Inflammatory macrophage (primary cell): ENCODE data around the gene HEXIM2.
A peak's percentile ranks its signal among the peaks of the same experiment; 100 is the strongest.

Experiments
- DNase-seq, 2 donors: peaks; one replicate each; pipeline ENCODE4 v3.0.0-alpha.2; 2020 to 2022

Gene HEXIM2

DNA sequence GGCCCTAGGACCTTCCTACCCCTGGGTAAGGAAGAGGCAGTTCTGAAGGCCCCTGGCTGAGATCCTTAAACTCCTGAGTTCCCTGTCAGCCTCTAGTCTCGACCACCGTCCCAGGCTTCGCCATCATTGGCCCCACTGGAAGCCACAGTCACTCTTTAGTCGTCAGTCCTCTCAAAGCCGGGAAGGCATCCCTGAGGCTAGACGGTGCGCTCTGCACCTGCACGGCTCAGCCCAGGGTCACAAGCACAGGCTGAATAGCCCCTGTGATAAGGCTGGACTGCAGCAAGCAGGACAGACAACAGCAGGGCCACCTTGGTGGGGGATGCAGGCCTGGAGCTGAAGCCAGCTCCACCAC lies 16.7 kb upstream of the HEXIM2 start:
- no peak for DNase-seq

DNA sequence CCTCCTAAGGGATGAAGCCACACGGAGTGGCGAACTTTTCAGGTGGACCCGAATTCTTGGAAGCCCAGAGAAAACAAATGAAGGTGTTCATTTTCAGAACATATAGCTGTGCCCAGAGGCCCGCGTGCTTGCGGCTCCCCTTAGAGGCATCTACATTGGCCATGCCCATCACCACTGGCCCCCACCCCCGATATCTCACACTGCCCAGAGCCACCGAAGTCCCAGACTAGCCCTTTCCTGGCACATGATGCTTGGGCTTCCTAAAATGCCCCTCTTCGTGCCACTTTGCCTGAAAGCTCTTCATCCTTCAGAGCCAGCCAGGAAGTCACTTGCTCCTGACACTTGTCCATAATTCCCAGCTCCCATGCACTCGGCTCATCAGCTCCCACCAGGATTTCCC lies 15.5 kb upstream of the HEXIM2 start:
- DNase-seq: no peak

DNA sequence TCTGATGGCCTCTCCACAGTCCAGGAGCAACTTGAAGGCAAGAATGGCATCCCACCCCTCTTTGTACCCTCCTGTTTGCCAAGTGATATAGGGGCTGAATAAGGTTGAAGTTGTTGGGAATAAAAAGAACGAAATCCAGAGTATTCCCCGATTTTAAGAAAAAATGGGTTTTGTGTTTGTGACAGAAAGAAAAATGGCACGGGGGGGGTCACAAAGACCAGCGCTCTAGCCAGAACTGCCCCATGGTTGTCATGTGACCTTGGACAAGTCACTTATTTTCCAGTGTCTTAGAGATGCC lies 15.1 kb upstream of the HEXIM2 start:
- DNase-seq: no peak

DNA sequence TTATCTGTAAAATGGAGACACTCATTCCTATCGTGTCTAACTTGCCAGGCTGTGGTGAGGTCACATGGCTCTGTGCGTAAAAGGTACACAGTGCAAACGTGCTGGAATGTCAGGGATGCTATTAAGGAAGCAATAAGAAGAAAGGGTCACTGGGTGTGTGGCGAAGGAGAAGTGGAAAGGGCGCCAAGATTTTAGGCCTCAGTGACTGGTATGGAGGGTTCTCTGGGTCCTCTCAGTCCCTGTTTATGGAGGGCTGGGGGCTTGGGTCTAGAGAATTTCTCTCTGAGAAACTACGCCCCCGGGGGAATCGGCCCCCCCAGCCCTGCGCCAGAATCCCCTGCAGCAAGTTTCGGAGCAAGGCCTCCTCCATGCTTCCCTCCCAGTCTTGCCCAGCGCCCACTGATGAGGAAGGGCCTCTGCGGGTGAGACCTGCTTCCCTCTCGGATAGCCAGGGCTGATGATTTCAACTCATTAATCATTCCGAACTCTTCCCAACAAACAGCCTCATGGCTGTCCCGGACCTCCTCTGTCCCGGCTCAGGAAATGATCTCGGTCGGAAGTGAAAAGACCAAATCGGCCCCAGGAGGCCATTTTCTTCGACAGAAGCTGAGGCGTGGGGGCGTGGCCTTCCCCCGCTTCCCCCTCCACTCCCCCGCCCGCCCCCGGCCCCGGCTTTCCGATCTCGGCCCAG lies 14.6 kb upstream of the HEXIM2 start:
- DNase-seq: peak; percentile 64 to 65

DNA sequence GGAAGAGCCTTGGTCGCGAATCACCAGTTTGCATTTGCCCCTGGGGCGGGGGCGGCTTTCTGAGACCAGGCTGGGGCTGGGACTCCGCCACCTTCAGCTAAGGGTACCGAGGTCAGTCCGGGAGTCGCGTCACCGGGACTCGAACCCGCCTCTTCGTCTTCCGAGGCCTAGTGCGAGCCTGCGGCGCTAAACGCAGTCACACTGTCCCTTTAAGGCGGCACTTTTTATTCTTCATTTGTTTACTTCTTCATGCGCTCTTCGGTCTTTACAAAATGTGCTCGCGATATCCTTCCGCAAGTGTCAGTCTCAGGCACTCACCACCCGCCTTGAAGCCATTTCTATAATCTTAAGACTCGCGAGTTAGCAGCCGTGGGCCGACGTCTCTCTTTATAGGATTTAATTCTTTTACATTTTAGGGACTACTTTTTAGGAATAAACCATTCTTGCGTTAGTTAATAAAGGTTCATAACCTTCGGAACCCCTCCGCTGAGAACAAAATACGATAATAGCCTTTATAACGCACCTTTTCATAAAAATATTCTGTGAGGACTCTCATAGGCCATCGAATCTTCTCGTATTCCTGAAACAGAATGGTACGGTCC lies 14.0 kb upstream of the HEXIM2 start:
- peak; percentile 86 to 91 for DNase-seq

DNA sequence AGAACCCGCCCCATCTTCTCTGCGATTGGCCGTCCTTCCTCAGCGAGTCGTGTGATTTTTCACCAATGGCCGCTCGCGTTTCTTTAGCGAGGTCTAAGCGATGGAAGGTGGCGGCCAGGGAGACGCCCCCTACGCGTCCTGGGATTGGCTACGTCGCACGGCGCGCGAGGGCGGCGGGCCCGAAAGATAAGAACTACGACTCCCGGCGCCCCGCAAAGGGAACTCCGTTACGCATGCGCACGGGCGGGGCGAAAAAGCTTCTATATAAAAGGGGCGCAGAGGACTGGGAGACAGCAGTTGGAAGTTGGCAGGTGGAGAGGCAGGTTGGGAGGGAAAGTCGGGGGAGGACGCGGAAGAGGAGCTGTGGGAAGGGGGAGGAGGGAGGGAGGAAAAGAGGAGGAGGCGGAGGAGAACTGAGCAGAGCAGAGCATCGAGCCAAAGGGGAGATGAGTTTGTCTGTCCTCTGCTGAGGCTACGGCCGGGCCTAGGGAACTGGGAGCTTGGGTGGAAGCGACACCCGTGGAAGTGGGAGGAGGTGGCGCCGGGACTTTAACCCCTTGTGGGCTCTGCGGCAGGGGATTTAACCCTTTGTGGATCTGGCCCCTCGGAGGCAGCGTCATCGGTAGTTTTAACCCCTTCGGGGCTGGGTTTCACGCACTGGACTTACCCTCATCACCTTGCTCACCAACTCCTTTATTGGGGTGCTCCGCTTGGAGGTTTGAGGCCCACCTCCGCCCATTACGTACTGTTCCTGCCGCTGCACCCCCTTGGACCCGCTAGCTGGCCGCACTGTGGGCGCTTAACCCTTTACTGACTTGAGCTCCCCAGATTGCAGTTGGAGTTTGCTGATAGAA lies 13.3 kb upstream of the HEXIM2 start, which contains the start of gene HEXIM1:
Gene HEXIM1 (plus strand): TSS at position 293 of the 854 bp plus-strand sequence. CDS start 716 bp downstream, outside the sequence.
- peak; percentile 100 for DNase-seq

DNA sequence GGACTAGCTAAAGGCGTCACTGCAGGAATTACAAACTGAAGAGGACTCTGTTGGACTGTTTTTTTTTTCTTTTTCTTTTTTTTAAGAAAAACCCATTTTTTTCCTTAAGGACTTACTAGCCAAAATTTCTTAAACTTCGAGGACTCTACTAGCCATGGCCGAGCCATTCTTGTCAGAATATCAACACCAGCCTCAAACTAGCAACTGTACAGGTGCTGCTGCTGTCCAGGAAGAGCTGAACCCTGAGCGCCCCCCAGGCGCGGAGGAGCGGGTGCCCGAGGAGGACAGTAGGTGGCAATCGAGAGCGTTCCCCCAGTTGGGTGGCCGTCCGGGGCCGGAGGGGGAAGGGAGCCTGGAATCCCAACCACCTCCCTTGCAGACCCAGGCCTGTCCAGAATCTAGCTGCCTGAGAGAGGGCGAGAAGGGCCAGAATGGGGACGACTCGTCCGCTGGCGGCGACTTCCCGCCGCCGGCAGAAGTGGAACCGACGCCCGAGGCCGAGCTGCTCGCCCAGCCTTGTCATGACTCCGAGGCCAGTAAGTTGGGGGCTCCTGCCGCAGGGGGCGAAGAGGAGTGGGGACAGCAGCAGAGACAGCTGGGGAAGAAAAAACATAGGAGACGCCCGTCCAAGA lies 12.5 kb upstream of the HEXIM2 start:
- DNase-seq: peak; percentile 69 to 73

DNA sequence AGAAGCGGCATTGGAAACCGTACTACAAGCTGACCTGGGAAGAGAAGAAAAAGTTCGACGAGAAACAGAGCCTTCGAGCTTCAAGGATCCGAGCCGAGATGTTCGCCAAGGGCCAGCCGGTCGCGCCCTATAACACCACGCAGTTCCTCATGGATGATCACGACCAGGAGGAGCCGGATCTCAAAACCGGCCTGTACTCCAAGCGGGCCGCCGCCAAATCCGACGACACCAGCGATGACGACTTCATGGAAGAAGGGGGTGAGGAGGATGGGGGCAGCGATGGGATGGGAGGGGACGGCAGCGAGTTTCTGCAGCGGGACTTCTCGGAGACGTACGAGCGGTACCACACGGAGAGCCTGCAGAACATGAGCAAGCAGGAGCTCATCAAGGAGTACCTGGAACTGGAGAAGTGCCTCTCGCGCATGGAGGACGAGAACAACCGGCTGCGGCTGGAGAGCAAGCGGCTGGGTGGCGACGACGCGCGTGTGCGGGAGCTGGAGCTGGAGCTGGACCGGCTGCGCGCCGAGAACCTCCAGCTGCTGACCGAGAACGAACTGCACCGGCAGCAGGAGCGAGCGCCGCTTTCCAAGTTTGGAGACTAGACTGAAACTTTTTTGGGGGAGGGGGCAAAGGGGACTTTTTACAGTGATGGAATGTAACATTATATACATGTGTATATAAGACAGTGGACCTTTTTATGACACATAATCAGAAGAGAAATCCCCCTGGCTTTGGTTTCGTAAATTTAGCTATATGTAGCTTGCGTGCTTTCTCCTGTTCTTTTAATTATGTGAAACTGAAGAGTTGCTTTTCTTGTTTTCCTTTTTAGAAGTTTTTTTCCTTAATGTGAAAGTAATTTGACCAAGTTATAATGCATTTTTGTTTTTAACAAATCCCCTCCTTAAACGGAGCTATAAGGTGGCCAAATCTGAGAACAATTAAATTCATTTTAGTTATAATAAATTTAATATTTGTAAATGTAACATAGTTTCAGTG lies 11.7 kb upstream of the HEXIM2 start:
- DNase-seq: peak; percentile 48 to 65

DNA sequence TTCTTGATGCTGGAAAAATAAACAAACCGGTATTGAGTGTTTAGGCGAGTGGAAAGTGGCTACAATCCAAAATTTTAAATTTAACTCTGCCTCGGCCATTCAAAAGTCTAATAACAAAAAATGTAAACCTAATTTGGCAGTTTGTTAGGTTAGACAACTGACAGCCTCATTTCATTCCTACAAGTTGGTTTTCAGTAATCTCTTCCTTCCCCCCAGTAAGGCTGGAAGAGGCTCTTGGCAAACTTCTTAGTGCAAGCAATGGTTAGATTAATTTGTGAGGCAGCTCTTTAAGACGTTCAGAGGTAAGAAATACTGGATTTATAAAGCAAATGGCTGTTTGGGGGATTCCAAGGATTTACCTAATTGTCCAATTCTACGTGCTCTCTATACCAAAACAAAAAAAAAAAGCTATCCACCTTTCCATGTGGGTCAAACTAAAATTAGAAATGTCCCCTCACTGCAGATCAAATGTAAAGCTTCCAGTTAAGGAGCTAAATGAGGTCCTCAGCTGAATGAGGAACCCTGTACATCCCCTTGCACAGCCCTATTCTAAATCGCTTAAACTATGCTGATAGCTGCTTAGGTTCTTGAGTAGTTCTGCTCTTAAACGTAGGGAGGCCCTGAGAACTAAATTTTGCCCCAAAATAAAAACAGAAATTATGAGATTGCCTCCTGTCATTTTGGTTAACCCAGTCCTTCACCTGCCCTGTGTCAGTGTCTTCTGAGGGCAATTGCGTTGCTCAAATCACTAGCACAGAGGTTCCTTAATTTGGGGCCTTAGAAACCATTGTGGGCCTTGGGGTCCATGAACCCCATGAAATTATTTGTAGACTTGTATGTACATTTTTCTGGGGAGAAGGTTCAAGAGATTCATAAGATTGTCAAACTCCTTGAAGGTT lies 10.5 kb upstream of the HEXIM2 start:
- peak; percentile 33 to 40 for DNase-seq

DNA sequence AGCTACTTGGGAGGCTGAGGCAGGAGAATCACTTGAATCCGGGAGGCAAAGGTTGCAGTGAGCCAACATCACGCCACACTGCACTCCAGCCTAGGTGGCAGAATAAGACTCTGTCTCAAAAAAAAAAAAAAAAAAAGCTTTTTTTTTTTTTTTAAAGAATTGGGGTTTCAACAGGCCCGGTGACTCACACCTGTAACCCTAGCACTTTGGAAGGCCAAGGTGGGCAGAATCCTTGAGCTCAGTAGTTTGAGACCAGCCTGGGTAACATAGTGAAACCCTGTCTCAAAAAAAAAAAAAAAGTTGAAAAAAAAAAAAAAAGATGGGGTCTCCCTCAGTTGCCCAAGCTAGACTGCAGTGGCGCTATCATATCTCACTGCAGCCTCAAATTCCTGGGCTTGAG lies 6.6 kb upstream of the HEXIM2 start:
- DNase-seq: no peak

DNA sequence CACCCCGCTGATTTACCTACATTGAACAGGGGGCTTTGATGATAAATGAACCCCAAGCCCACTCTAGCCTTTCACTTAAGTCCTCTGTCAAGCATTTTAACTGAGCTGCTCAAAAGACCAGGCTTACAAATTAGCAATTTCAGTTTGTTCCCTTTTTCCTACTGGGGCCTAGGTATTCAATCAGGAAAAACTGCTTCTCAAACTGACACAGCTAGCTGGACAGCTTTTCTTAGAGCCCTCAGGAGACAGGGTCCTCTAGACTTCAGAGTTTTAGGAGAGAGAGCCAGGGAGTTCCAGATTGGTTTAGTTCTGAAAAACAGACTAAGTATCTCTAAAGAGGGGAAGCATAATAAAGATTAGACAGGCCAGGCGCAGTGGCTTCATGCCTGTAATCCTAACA lies 6.2 kb upstream of the HEXIM2 start:
- DNase-seq: no peak

DNA sequence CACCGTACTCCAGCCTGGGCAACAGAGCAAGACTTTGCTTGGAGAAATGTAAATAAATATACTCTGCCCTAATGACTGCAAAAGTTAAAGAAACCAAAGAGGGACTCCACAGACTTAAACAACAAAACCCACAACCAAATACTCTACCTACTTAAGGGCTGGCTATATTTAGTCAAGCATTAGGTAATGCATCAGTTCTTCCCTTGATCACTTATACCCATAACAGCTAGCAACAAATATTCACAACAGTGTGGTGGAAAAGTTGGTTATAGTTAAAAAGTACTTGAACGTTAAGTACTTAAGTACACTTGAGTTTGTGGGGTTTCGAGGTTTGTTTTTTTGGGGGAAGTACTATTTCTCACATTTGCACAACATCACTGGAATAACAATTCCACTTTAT lies 5.4 kb upstream of the HEXIM2 start:
- no peak for DNase-seq

DNA sequence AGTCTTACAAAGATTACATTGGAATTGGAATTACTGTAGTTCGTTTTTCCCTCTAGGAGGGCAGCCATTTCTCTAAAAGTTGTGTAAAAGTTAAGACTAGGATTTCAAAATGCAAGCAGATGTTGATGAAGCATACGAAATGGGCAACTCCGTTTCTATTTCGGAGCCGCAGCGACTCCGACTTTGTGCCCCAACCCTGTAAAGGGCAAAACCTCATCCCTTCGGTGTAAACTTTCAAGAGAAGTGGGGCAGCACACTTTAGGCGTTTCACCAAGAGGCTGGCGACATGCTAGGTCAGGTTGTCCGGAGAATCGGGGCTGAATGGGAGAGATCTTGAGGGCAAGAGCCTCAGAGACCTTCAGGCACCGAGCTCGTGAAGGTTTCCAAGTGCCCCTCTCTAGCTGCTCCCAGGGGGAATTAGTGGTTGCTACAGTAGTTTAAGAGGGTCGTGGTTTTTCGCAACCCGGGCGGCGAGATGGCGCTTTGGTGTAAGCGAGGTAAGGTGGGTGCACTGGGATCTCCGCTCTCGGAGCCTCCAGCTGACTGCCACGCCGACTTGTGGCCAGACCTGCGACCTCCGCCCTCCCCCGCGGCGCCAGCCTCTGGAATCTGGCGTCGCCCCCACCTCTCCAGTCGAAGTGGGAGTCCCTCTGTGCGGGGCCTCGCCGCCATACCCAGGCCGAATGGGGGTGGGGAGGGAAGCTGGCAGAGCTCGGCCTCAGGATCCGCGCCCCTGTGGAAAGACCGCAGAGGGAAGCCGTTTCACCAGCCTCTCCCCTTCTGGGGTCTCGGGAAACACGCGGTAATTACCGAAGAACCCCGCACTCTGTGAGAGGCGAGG lies 1.0 kb upstream of the HEXIM2 start:
- DNase-seq: peak; percentile 40 to 57

DNA sequence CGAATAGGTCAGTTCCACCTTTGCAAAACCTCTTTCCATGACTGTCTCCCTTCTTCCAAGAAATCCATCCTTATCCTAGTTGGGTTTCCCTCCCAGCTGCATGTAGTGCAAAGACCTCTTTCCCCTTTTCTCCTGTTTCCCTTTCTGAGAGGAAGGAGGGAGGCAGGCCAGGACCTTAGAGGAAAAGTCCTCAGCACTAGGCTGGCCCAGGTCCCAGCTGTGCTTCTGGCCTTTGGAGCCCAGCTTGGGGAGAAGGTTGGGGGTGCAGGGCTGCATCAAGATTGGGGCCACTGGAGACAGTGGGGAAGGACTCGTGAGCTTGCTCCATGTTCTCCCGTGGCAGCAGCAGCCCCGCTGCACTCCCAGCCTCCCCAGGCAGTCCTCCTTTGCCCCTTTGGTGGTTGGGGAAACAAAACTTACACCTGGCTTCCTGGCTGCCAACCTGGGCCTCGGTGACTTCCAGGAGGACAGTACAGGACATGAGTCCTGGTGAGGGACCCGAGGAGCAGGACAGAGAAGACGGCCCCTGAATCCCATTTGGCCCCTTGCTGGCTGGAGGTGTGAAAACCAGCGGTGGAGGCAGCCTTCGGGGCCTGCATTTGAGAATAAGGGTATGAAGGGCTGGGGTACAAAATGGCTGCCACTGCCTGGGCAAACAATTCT lies 481 bp downstream of the HEXIM2 start:
- no peak for DNase-seq

DNA sequence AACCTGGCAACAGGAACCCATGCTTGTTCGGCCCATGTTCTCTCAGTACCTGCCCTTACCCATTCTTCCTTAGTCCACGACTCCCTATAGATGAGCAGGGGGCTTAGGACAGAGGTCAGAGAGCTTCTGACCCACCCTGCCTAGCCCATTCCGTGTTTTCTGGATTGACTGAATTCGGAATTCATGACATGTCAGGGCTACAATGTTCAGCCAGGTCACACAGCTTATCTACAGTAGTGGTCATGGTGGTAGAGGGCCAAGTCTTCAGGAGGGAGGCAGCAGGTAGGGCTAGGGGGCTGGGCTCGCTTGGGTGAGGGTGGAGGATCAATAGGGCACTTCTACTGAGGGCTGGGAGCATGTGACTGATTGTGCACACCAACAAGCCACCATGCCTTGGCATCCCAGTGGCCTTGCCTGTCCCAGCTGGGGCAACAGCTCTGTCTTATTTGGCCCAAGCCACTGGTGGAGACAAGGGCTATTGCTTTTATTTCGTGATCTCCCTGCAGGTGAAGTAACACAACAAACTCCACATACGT lies 3.1 kb downstream of the HEXIM2 start:
- no peak for DNase-seq

DNA sequence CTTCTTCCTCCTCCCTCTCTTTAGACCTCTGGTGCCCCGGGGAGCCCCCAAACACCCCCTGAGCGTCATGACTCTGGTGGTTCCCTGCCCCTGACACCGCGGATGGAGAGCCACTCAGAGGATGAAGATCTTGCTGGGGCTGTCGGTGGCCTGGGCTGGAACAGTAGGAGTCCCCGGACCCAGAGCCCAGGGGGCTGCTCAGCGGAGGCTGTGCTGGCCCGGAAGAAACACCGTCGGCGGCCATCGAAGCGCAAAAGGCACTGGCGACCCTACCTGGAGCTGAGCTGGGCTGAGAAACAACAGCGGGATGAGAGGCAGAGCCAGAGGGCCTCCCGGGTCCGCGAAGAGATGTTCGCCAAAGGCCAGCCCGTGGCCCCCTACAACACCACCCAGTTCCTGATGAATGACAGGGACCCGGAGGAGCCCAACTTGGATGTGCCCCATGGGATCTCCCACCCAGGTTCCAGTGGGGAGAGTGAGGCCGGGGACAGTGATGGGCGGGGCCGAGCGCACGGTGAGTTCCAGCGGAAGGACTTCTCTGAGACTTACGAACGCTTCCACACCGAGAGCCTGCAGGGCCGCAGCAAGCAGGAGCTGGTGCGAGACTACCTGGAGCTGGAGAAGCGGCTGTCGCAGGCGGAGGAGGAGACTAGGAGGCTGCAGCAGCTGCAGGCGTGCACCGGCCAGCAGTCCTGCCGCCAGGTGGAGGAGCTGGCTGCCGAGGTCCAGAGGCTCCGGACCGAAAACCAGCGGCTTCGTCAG lies 7.5 kb downstream of the HEXIM2 start:
- no peak for DNase-seq

DNA sequence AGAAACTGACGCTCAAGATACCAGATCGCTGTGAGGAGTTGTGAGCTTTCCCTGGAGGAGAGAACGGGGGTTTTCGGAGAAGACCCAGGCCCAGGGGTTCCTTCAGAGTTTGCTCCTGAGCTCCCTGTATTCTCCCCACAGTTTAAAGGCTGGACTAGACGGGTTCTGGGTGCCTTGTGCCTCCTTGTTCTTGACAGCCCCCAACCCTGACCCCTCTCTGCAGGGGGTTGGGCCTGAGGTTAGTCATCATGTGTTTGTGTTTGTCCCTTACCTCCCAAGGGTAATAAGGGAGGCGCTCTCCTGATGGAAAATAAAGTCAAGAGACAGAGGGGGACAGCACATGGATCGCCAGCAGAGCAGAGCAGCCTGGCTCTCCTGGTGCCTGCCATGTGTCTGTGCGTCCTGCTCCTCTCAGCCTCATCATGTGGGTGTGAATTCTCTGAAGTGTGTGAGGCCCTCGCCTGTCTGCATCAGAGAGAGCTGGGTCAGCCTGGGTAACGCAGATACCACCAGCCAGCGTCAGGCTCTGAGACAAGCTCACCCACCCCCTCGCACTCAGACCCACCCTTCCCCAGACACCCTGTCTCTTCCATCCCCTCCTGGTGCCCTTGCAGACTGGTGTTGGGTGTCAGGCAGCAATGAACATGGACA lies 8.7 kb downstream of the HEXIM2 start:
- no peak for DNase-seq

DNA sequence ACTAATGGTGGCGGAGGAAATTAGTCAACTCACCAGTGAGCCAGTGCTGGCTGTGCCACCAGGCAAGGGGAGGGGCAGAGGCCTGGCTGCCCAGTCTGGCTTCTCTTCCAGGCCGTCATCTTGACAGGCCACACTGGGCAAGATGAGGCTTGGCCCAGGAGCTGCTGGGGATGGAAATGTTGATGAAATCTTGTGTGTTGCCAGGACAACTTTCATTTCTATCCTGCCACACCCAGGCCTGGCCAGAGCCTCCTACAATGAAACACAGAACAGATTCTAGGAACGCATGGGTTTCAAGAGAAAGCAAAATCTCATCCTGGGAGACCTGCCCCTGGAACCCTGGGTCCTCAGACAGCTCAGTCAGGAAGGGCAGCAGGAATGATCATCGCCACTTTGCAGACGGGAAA lies 9.3 kb downstream of the HEXIM2 start:
- DNase-seq: peak; percentile 49 to 81
